Neuronal stem cell (in vitro differentiated cells): Measurements from ENCODE around the gene ANP32B.

Experiments used
- DNase-seq: peaks from one replicate; pipeline ENCODE4 v3.0.0-alpha.2; 2013; ENCODE audit warnings: low spot score
- H2AFZ ChIP-seq: one replicate; pipeline ENCODE4 v1.6.1; 2013; ENCODE audit warnings: mild to moderate bottlenecking, low read length, inconsistent platforms
- H2AK5ac ChIP-seq: 2 replicates; pipeline ENCODE4 v1.6.1; 2013; ENCODE audit warnings: low read depth, mild to moderate bottlenecking, inconsistent platforms, low read length, moderate library complexity, mixed read lengths
- H2BK120ac ChIP-seq: 2 replicates; pipeline ENCODE4 v1.6.1; 2013; ENCODE audit warnings: low read depth, mild to moderate bottlenecking, inconsistent platforms, low read length, moderate library complexity, mixed read lengths
- H2BK12ac ChIP-seq: one replicate; pipeline ENCODE4 v1.6.1; 2013; ENCODE audit warnings: low read length, inconsistent platforms
- H2BK15ac ChIP-seq: 2 replicates; pipeline ENCODE4 v1.6.1; 2013; ENCODE audit warnings: mild to moderate bottlenecking, low read length, inconsistent platforms, mixed read lengths
- H2BK5ac ChIP-seq: one replicate; pipeline ENCODE4 v1.6.1; 2013; ENCODE audit warnings: inconsistent platforms, mild to moderate bottlenecking, low read length, moderate library complexity
- H3K14ac ChIP-seq: one replicate; pipeline ENCODE4 v1.6.1; 2013; ENCODE audit warnings: low read length, inconsistent platforms
- H3K18ac ChIP-seq: 2 replicates; pipeline ENCODE4 v1.6.1; 2013; ENCODE audit warnings: low read length, inconsistent platforms
- H3K23ac ChIP-seq: 2 replicates; pipeline ENCODE4 v1.6.1; 2013; ENCODE audit warnings: low read depth, mild to moderate bottlenecking, mixed read lengths, low read length, inconsistent platforms; ENCODE audit not compliant: poor library complexity
- H3K27ac ChIP-seq: replicated peaks from 3 replicates; pipeline ENCODE4 v1.5.1; 2013; ENCODE audit warnings: low read length, inconsistent platforms
- H3K27me3 ChIP-seq, 3 experiments: 2 replicates each; pipeline ENCODE4 v1.6.1; 2013; ENCODE audit warnings: low read length in 3 of 3, mild to moderate bottlenecking in 2 of 3, inconsistent platforms in 1 of 3, low read depth in 1 of 3, mixed read lengths in 1 of 3, moderate library complexity in 1 of 3; ENCODE audit not compliant: control insufficient read depth in 3 of 3, insufficient read depth in 3 of 3
- H3K36me3 ChIP-seq, 2 donors: replicated peaks in 1 of 2; 2 replicates each; pipeline ENCODE4 v1.6.1; 2013; ENCODE audit warnings: low read length in 2 of 2; ENCODE audit not compliant: control insufficient read depth in 2 of 2, insufficient read depth in 2 of 2
- H3K4ac ChIP-seq: 2 replicates; pipeline ENCODE4 v1.6.1; 2013; ENCODE audit warnings: inconsistent platforms, mild to moderate bottlenecking, low read length, moderate library complexity
- H3K4me1 ChIP-seq, 2 donors: 1 replicate in 1 of 2; 2 replicates in 1 of 2; pipeline ENCODE4 v1.6.1; 2013; ENCODE audit warnings: low read length in 2 of 2, low read depth in 1 of 2; ENCODE audit not compliant: control insufficient read depth in 2 of 2, insufficient read depth in 1 of 2
- H3K4me2 ChIP-seq: one replicate; pipeline ENCODE4 v1.6.1; 2013; ENCODE audit warnings: mild to moderate bottlenecking, low read length, inconsistent platforms; ENCODE audit not compliant: insufficient read depth, poor library complexity, severe bottlenecking
- H3K4me3 ChIP-seq, 2 donors: 2 replicates each; pipeline ENCODE4 v1.5.1; 2013; ENCODE audit warnings: low read length in 2 of 2, mild to moderate bottlenecking in 2 of 2, inconsistent platforms in 1 of 2, moderate library complexity in 1 of 2
- H3K79me1 ChIP-seq: one replicate; pipeline ENCODE4 v1.6.1; 2013; ENCODE audit warnings: low read depth, mild to moderate bottlenecking, inconsistent platforms, low read length, moderate library complexity
- H3K9ac ChIP-seq: one replicate; pipeline ENCODE4 v1.6.1; 2013; ENCODE audit warnings: mild to moderate bottlenecking, low read depth, low read length, inconsistent platforms; ENCODE audit not compliant: poor library complexity
- H3K9me3 ChIP-seq, 2 donors: replicated peaks in 1 of 2; 2 replicates each; pipeline versions ENCODE3 to v1.6.1; 2013; ENCODE audit warnings: low read length in 2 of 2, mild to moderate bottlenecking in 2 of 2, inconsistent platforms in 1 of 2, low read depth in 1 of 2, mixed read lengths in 1 of 2, moderate library complexity in 1 of 2; ENCODE audit not compliant: control insufficient read depth in 2 of 2, insufficient read depth in 1 of 2
- H4K8ac ChIP-seq: one replicate; pipeline ENCODE4 v1.6.1; 2013; ENCODE audit warnings: low read depth, mild to moderate bottlenecking, inconsistent platforms, low read length, moderate library complexity
- H4K91ac ChIP-seq: one replicate; pipeline ENCODE4 v1.6.1; 2013; ENCODE audit warnings: low read length, low read depth, mild to moderate bottlenecking, inconsistent platforms; ENCODE audit not compliant: poor library complexity
- WGBS, 2 donors: extraction: QIAGEN DNeasy Blood & Tissue Kit; methylation state at CpG; one replicate each; pipeline ENCODE4 v1.1.7; 2013; ENCODE audit warnings: missing lambda C conversion rate in 2 of 2, mixed read lengths in 1 of 2; ENCODE audit not compliant: insufficient read length in 2 of 2, insufficient replicate concordance in 1 of 2; ENCODE audit errors: extremely low coverage in 2 of 2; 5-methylcytosine and 5-hydroxymethylcytosine counted together

ANP32B gene

GRCh38 chr9:97969014-97969413 lies 14.1 kb upstream of the ANP32B start:
- no CpG with 5 or more reads among the region's 2 CpGs for WGBS, 2 donors
- Histone ChIP-seq H3K36me3 (no peaks in the 10 kb centered on the region), H3K14ac (no peak overlapping the region), H3K9ac (no peak overlapping the region), H4K8ac (no peak overlapping the region), H3K79me1 (no peaks in the 10 kb centered on the region), H3K9me3 (no peaks in the 10 kb centered on the region), H3K27me3 (peaks cover 0 to 33% (median 0%) of the 10 kb centered on the region in 3 experiments), H2AFZ (no peak overlapping the region), H2BK12ac (no peak overlapping the region), H2BK15ac (no peak overlapping the region), H3K27ac (no peak overlapping the region), H2BK120ac (no peak overlapping the region), H3K18ac (no peak overlapping the region), H4K91ac (no peak overlapping the region), H3K4me1 (no peaks in the 10 kb centered on the region), H3K4ac (no peak overlapping the region), H3K23ac (no peak overlapping the region), H3K4me3 (no peak overlapping the region), H3K4me2 (no peak overlapping the region), H2AK5ac (no peak overlapping the region), H2BK5ac (no peak overlapping the region)
- DNase-seq, result no peak

- no CpG with 5 or more reads among the region's 7 CpGs for WGBS, 2 donors
- no peak overlapping the region for H3K9ac ChIP-seq
- no peak overlapping the region for H2BK5ac ChIP-seq
- no peaks in the 10 kb centered on the region for H3K4me1 ChIP-seq
- H3K9me3 ChIP-seq, result no peaks in the 10 kb centered on the region
- no peaks in the 10 kb centered on the region for H3K79me1 ChIP-seq
- no peak overlapping the region for H3K27ac ChIP-seq
- H3K27me3 ChIP-seq, result peaks cover 0 to 23% (median 0%) of the 10 kb centered on the region in 3 experiments
- H2BK15ac ChIP-seq, result no peak overlapping the region
- no peak overlapping the region for H2BK12ac ChIP-seq
- H3K36me3 ChIP-seq, result no peaks in the 10 kb centered on the region
- H2BK120ac ChIP-seq, result no peak overlapping the region
- no peak overlapping the region for H3K14ac ChIP-seq
- H3K4ac ChIP-seq, result no peak overlapping the region
- H3K4me2 ChIP-seq, result no peak overlapping the region
- H2AK5ac ChIP-seq, result no peak overlapping the region
- H3K4me3 ChIP-seq, result no peak overlapping the region
- no peak for DNase-seq
- no peak overlapping the region for H3K18ac ChIP-seq
- no peak overlapping the region for H4K8ac ChIP-seq
- no peak overlapping the region for H3K23ac ChIP-seq
- H2AFZ ChIP-seq, result no peak overlapping the region
- H4K91ac ChIP-seq, result no peak overlapping the region
Measured at GRCh38 chr9:97970165-97970564, 13.0 kb upstream of the ANP32B start.

GRCh38 chr9:97972753-97973152 lies 10.4 kb upstream of the ANP32B start:
- no peaks in the 10 kb centered on the region for H3K36me3 ChIP-seq
- no peaks in the 10 kb centered on the region for H3K79me1 ChIP-seq
- no peak overlapping the region for H3K23ac ChIP-seq
- no peak overlapping the region for H2BK12ac ChIP-seq
- H2AFZ ChIP-seq, result no peak overlapping the region
- no peak overlapping the region for H3K14ac ChIP-seq
- no peak overlapping the region for H3K4me2 ChIP-seq
- no peak overlapping the region for H2AK5ac ChIP-seq
- H2BK120ac ChIP-seq, result no peak overlapping the region
- no peak overlapping the region for H3K4me3 ChIP-seq
- no peak overlapping the region for H3K4ac ChIP-seq
- no peak overlapping the region for H3K18ac ChIP-seq
- no CpG with 5 or more reads among the region's 4 CpGs for WGBS, 2 donors
- H2BK5ac ChIP-seq, result no peak overlapping the region
- peaks cover 0 to 11% (median 2%) of the 10 kb centered on the region in 3 experiments for H3K27me3 ChIP-seq
- H3K9me3 ChIP-seq, result no peaks in the 10 kb centered on the region
- H3K9ac ChIP-seq, result no peak overlapping the region
- DNase-seq, result no peak
- no peak overlapping the region for H4K8ac ChIP-seq
- no peak overlapping the region for H3K27ac ChIP-seq
- no peak overlapping the region for H2BK15ac ChIP-seq
- H4K91ac ChIP-seq, result no peak overlapping the region
- H3K4me1 ChIP-seq, result no peaks in the 10 kb centered on the region

GRCh38 chr9:97975376-97975775 lies 7.8 kb upstream of the ANP32B start:
- DNase-seq, result no peak
- no peak overlapping the region for H2BK15ac ChIP-seq
- H3K23ac ChIP-seq, result no peak overlapping the region
- no peaks in the 10 kb centered on the region for H3K36me3 ChIP-seq
- no peak overlapping the region for H3K4me3 ChIP-seq
- H2BK12ac ChIP-seq, result no peak overlapping the region
- H3K14ac ChIP-seq, result no peak overlapping the region
- no peaks in the 10 kb centered on the region for H3K9me3 ChIP-seq
- H3K4ac ChIP-seq, result no peak overlapping the region
- H2AK5ac ChIP-seq, result no peak overlapping the region
- no peak overlapping the region for H3K9ac ChIP-seq
- H3K79me1 ChIP-seq, result no peaks in the 10 kb centered on the region
- H2BK5ac ChIP-seq, result no peak overlapping the region
- H3K4me1 ChIP-seq, result no peaks in the 10 kb centered on the region
- no peak overlapping the region for H3K4me2 ChIP-seq
- H3K27ac ChIP-seq, result no peak overlapping the region
- no peak overlapping the region for H2AFZ ChIP-seq
- WGBS, 2 donors, result no CpG with 5 or more reads among the region's 1 CpG
- peaks cover 2 to 16% (median 7%) of the 10 kb centered on the region in 3 experiments for H3K27me3 ChIP-seq
- H3K18ac ChIP-seq, result no peak overlapping the region
- no peak overlapping the region for H4K91ac ChIP-seq
- no peak overlapping the region for H4K8ac ChIP-seq
- no peak overlapping the region for H2BK120ac ChIP-seq
